HG02571 (cell line): ENCODE data around the gene INHBB.

ENCODE experiments used
- ATAC-seq: cut with Tn5 transposase; IDR thresholded peaks from one replicate; pipeline ENCODE4 v1.9.1; 2021; ENCODE audit warnings: mild to moderate bottlenecking, moderate library complexity; ENCODE audit not compliant: unreplicated experiment

The INHBB gene

GRCh38 chr2:120394764-120395163 is 48.8 kb downstream of the INHBB start:
- ATAC-seq = no peak

DNA sequence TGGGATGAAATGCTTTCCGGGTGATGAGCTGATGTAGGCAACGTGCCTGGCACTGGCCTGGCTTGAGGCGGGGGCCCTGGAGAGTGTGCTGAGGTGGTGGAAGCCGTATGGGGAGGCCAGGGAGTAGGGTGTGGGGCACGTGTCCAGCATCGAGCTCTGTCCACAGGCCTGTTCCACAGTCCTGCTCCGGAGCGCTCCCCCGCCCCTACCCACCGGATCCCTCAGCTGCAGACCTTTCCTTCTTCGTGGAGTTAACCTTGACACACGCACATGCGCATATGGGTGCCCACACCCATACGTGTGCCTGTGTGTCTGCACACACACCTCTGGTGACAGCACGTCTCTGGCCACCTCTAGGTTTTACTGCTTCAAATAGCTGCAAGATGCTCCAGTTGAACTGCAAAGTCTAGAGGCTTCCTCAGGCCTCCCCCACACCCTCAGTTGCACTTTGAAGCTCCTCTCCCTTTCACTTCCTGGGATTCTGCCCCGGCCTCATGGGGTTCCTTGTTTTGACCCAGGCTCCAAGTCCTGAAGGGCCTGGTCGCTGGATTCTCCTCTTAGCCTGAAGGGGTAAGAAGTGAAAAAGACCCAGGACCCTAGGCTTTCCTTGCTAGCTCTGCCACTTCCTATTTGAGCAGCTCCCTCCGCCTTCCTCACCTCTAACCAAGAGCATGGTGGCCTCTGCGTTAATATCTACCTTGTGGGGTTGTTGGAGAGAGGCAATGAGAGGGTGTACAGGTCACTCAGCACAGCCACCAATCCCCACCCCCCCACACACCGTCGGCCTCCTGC is 49.5 kb downstream of the INHBB start:
- ATAC-seq = no peak

- no peak for ATAC-seq
Measured at GRCh38 chr2:120396013-120396860, 50.3 kb downstream of the INHBB start.

DNA sequence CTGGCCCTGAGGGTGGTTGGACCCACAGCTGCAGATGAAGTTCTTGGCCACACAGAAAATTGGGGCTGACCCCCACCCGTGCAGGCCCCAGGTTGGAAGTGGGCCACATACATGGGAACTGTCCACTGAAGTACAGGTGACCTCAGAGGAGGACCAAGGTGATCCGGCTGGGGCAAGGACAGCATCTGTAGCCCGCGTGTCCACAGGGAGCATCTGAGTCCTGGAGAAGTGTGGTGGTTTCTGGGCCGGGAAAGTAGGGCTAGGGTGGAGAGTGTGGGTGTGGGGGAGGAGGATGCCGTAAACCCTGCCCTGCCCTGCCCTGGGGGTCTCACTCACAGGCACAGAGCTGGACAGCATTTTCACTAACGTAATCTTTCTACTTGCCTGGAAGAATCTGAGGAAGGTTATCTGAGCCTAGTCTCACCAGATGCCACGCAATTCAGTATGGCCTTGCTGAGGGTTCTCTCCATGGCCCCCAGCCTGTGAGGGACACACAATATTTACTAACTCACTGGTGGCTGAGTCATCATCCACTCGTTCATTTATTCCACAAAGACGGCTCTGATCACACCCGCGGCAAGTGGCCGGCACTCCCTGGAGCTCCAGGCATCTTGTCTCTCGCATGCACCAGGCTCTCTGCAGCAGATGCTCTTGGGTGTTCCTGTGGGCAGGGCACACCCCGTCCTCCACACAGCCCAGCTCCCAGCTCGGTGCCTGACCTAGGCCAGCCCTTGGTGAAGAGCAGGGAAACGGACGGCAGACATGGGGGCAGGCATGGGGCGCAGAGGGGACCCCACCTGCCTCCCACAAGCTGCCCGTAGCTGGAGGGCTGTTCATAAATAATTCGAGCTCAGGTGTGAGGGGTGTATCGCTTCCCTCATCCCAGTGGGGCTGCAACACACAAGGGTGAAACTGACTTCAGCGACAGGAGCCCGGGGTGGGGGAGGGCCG is 51.2 kb downstream of the INHBB start:
- ATAC-seq = no peak

DNA sequence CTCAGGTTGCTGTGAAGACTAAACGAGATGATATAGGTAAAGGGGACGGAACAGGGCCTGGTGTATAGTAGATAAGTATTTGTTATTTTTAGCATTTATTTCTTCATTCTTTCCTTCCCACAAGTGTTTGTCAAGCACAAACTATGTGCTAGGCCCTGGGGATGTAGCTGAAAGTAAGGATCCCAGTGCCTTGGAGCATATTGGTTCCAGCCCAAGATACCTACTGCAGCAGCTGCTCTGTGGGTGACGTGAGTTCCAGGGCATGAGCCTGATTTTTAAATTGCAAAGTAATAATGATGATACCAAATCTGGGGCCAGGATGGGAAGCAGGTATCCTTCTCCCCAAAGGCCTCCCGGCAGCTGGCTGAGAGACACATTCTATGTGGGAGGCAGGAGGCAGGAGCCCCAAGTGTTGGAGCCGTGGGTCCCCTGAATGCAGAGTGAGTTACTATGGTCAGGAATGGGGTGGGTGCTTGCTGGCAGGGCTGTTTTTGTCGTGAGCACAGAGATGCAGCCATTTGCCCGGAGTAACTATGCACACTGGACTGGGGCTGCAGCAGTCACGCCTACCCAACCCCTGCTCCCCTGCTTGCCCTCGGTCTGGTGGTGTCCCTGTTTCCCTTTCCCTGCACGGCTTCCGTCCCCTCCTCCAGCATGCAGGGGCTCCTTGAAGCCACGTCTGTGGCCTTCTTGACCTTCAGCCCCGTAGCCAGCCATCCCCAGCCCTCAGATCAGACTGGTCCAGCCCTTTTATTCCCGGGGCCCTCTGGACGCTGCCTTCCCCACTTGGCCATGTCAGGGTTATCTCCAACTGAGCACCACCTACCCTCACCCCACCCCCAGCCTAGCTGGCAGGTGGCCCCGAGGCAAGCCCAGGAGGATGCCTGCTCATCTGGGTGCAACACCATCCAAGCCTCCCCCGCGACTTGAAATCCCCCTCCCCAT is 52.4 kb downstream of the INHBB start:
- ATAC-seq = no peak

DNA sequence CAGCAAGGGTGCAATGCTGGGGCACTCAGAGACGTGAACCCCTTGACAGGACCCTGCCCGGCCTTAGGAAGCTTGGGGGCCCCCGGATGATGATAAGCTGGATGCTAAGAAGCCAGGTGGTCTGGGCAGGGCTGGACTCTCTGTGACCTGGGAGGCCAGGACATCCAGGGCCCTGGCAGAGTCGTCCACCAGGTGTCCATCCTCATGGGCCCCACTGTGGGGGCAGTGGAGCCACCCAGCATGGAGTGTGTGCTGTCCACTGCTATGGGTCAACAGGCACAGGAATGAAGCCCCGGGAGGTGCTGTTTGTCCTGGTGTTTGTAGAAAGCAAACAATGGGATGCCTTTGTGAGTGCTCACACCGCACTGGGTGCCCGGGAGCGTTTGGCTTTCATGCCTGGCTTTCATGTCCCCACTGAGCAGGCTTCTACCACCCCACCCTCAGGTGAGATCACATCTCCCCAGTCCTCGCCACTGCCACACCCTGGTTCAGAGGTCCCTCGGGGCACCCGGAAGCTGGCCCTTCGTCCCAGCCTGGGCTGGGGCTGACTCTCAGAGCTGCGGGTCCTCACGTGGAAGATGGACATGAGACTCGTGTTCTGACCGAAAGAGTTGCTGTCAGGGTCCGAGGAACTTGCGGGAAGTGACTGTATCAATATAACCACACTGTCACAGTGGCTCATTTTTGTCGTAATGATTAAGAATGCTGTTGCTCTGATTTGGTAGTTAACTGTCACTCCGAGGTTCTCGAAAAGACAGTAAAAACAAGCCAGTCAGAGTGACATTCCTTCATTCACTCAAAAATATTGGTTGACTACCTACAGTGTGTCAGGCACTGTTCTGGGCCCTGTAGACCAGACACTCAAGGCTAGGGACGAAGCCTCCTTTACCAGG is 53.3 kb downstream of the INHBB start:
- no peak for ATAC-seq

DNA sequence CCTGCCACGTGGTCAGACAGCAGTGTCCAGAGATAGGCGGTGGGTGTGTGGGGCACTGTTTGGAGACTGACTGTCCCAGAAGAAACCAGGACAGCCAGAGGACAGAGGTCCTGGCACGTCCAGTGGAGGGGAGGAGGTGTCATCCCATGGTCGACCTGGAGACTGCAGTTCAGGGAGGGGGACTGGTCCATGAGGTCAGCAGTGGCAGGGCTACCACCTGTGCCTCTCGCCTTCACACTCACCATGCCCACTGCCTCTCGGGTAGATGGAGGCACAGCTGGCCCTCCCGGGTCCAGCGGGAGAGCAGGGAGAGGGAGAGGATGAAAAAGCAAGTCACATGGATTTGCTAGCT is 53.9 kb downstream of the INHBB start:
- ATAC-seq = no peak

DNA sequence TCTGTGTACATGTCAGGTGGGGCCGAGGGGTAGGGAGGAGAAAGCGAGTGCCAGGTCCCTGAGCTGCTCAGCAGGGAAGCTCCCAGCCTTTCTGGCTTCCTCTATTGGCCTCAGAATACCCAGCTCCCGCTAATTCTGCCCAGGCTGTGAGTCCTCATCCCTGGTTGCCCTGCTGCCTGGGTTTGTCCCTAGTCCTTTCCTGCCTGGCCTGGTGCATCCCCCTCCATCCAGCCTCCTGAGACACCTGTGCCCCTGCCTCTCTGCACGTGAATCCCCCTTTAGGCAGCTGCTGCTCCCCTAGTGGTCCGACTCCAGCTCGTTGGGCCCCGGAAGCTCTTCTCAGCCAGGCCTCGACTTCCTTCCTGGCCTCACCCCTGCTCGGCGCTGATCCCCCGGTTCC is 54.6 kb downstream of the INHBB start:
- no peak for ATAC-seq
